Fibroblast of lung (primary cell): Measurements from ENCODE around the gene MAGEA6.

Experiments used
- EZH2 ChIP-seq: IDR thresholded peaks from 2 replicates; pipeline ENCODE4 v1.5.1; 2012; ENCODE audit warnings: low read length, control low read depth, mild to moderate bottlenecking; ENCODE audit errors: missing control alignments
- TF ChIP-seq, protein P1 (sequence below), 2 donors: IDR thresholded peaks in 1 of 2; conservative IDR thresholded peaks in 1 of 2; 1 replicate in 1 of 2; 2 replicates in 1 of 2; pipeline ENCODE4 v1.5.1; 2011 to 2012; ENCODE audit warnings: low read length in 2 of 2, control low read depth in 1 of 2, inconsistent platforms in 1 of 2, low read depth in 1 of 2, mild to moderate bottlenecking in 1 of 2

GRCh38 chrX:152735860-152736511 lies 33.5 kb downstream of the MAGEA6 start:
- TF ChIP-seq EZH2, result no peak
- TF ChIP-seq, protein P1, sequence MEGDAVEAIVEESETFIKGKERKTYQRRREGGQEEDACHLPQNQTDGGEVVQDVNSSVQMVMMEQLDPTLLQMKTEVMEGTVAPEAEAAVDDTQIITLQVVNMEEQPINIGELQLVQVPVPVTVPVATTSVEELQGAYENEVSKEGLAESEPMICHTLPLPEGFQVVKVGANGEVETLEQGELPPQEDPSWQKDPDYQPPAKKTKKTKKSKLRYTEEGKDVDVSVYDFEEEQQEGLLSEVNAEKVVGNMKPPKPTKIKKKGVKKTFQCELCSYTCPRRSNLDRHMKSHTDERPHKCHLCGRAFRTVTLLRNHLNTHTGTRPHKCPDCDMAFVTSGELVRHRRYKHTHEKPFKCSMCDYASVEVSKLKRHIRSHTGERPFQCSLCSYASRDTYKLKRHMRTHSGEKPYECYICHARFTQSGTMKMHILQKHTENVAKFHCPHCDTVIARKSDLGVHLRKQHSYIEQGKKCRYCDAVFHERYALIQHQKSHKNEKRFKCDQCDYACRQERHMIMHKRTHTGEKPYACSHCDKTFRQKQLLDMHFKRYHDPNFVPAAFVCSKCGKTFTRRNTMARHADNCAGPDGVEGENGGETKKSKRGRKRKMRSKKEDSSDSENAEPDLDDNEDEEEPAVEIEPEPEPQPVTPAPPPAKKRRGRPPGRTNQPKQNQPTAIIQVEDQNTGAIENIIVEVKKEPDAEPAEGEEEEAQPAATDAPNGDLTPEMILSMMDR (conservative IDR thresholded peaks at IDR 0.05 in 1 of 2, IDR thresholded peaks at IDR 0.05 in 1 of 2; ENCODE audit: low read depth in 1 of 2, low read length in 2 of 2), result no peak
